Skeletal muscle cell (primary cell): ENCODE measurements around the gene IFIT1.
A peak's percentile ranks its signal among the peaks of the same experiment; 100 is the strongest.
"Not testable (repeated sequence)": the region's sequence is repeated elsewhere in the genome, so short reads cannot be mapped to it uniquely, and the experiment has no call there.

Experiments used
- DNase-seq: peaks from one replicate; pipeline ENCODE4 v3.0.0-alpha.2; 2010; ENCODE audit warnings: low read depth
- H3K4me3 ChIP-seq: 2 replicates; pipeline ENCODE4 v1.5.1; 2011; ENCODE audit warnings: low read depth, mild to moderate bottlenecking, control low read depth, low read length, moderate library complexity

IFIT1 gene

GRCh38 chr10:89391907-89392756, at the start of gene IFIT1:
Gene IFIT1 (plus strand): TSS chr10:89392623. CDS start chr10:89392713, 90 bp downstream.
- DNase-seq, result peak; percentile 78
- H3K4me3 ChIP-seq, result peak within 1 kb of the TSS; percentile 61

- no peak for DNase-seq
- H3K4me3 ChIP-seq, result no peak overlapping the region
Observed at GRCh38 chr10:89343089-89343767, 49.2 kb upstream of the IFIT1 start.

- no peak for DNase-seq
- no peak overlapping the region for H3K4me3 ChIP-seq
Observed at GRCh38 chr10:89344156-89344555, 48.3 kb upstream of the IFIT1 start.

GRCh38 chr10:89345367-89346000, 46.9 kb upstream of the IFIT1 start:
- no peak overlapping the region for H3K4me3 ChIP-seq
- DNase-seq, result no peak

GRCh38 chr10:89346405-89347254, 45.8 kb upstream of the IFIT1 start:
- no peak for DNase-seq
- H3K4me3 ChIP-seq, result no peak overlapping the region

- DNase-seq, result no peak
- no peak overlapping the region for H3K4me3 ChIP-seq
Observed at GRCh38 chr10:89347701-89348457, 44.5 kb upstream of the IFIT1 start.

GRCh38 chr10:89348481-89348880, 43.9 kb upstream of the IFIT1 start:
- no peak for DNase-seq

GRCh38 chr10:89348975-89349374, 43.4 kb upstream of the IFIT1 start:
- H3K4me3 ChIP-seq, result no peak overlapping the region
- no peak for DNase-seq

More at GRCh38 chr10:89348481-89348880, 43.9 kb upstream of the IFIT1 start:
- no peak overlapping the region for H3K4me3 ChIP-seq

GRCh38 chr10:89350631-89351315, 41.6 kb upstream of the IFIT1 start:
- not testable (repeated sequence) for H3K4me3 ChIP-seq, DNase-seq

GRCh38 chr10:89351412-89351779, 41.0 kb upstream of the IFIT1 start:
- no peak overlapping the region for H3K4me3 ChIP-seq
- DNase-seq, result no peak

- DNase-seq, result peak; percentile 78
- H3K4me3 ChIP-seq, result no peak overlapping the region
Observed at GRCh38 chr10:89351780-89352597, 40.4 kb upstream of the IFIT1 start.

GRCh38 chr10:89352802-89353201, 39.6 kb upstream of the IFIT1 start:
- no peak for DNase-seq
- H3K4me3 ChIP-seq, result no peak overlapping the region

- no peak overlapping the region for H3K4me3 ChIP-seq
- DNase-seq, result peak; percentile 46
Observed at GRCh38 chr10:89355394-89355931, 37.0 kb upstream of the IFIT1 start.

GRCh38 chr10:89357096-89357495, 35.3 kb upstream of the IFIT1 start:
- no peak for DNase-seq
- no peak overlapping the region for H3K4me3 ChIP-seq

- DNase-seq, result no peak
- H3K4me3 ChIP-seq, result no peak overlapping the region
Observed at GRCh38 chr10:89357975-89358374, 34.4 kb upstream of the IFIT1 start.

- DNase-seq, result no peak
- H3K4me3 ChIP-seq, result no peak overlapping the region
Observed at GRCh38 chr10:89360157-89360556, 32.3 kb upstream of the IFIT1 start.

GRCh38 chr10:89362929-89363328, 29.5 kb upstream of the IFIT1 start:
- H3K4me3 ChIP-seq, result no peak overlapping the region
- no peak for DNase-seq
